A673 (cell line): ENCODE data around the gene PBXIP1. TPM values are rescaled to one million over a fixed set of nuclear protein-coding genes. Genes with fewer than 3 reads are reported as not detected.

Experiments
- BruUV-seq: library from RNA; stranded (reverse); fragments of 400-500 nt; replicated peaks from 2 replicates; lab custom pipeline; 2021; lab: Mats Ljungman, UMichigan
- CTCF ChIA-PET: fragments of 300-600 bp; sonication (Branson Sonifier 250); formaldehyde crosslinking; loops from one replicate; lab custom pipeline; 2022; ENCODE audit warnings: antibody characterized with exemption; lab: Charles Lee
- POLR2A ChIA-PET: fragments of 300-600 bp; sonication (Branson Sonifier 250); formaldehyde crosslinking; loops from one replicate; lab custom pipeline; 2022; ENCODE audit warnings: antibody characterized with exemption; ENCODE audit not compliant: low non-redundant PET; lab: Charles Lee
- DNase-seq: peaks from one replicate; pipeline ENCODE4 v3.0.0-alpha.2; 2015; ENCODE audit warnings: low spot score
- H3K27ac ChIP-seq: fragments of 200-600 bp; sonication (generic); 2 replicates; pipeline ENCODE4 v1.5.1; 2016; ENCODE audit warnings: mixed run types, low read depth, mild to moderate bottlenecking, mixed read lengths, antibody characterized with exemption, low read length; ENCODE audit not compliant: poor library complexity, severe bottlenecking
- H3K27me3 ChIP-seq: fragments of 200-600 bp; sonication (generic); replicated peaks from 2 replicates; pipeline ENCODE4 v1.6.1; 2017; ENCODE audit warnings: mixed run types, low read depth, mild to moderate bottlenecking, mixed read lengths, antibody characterized with exemption, low read length; ENCODE audit not compliant: insufficient read depth, poor library complexity
- H3K36me3 ChIP-seq: fragments of 200-600 bp; sonication (generic); 2 replicates; pipeline ENCODE4 v1.6.1; 2016; ENCODE audit warnings: mixed run types, mild to moderate bottlenecking, mixed read lengths, antibody characterized with exemption, low read length; ENCODE audit not compliant: insufficient read depth, poor library complexity, severe bottlenecking
- H3K4me1 ChIP-seq: fragments of 200-600 bp; sonication (generic); 2 replicates; pipeline ENCODE4 v1.6.1; 2017; ENCODE audit warnings: mixed run types, mild to moderate bottlenecking, mixed read lengths, antibody characterized with exemption, low read length; ENCODE audit not compliant: insufficient read depth, poor library complexity, severe bottlenecking
- H3K4me3 ChIP-seq: fragments of 200-600 bp; sonication (generic); 2 replicates; pipeline ENCODE4 v1.5.1; 2016; ENCODE audit warnings: low read depth, mixed run types, mild to moderate bottlenecking, mixed read lengths, low read length; ENCODE audit not compliant: poor library complexity, severe bottlenecking
- H3K9me3 ChIP-seq: fragments of 200-600 bp; sonication (generic); 2 replicates; pipeline ENCODE4 v1.6.1; 2016; ENCODE audit warnings: mixed run types, low read depth, mild to moderate bottlenecking, mixed read lengths, antibody characterized with exemption, low read length; ENCODE audit not compliant: poor library complexity, severe bottlenecking
- EZH2 ChIP-seq: fragments of 200-600 bp; sonication (generic); IDR thresholded peaks from 2 replicates; pipeline ENCODE4 v1.6.1; 2017; ENCODE audit warnings: borderline replicate concordance, low read depth, mild to moderate bottlenecking, mixed read lengths, antibody characterized with exemption, low read length; ENCODE audit not compliant: poor library complexity, severe bottlenecking
- intact Hi-C: fragments of 100-400 bp; cut with micrococcal nuclease; formaldehyde crosslinking; loops from one replicate; pipeline ENCODE4 v1.10.0; 2022; ENCODE audit not compliant: unreplicated experiment
- total RNA-seq: library from RNA; stranded (reverse); gene quantifications from 2 replicates; pipeline ENCODE4 v1.2.3, GENCODE V29; 2021
- TF ChIP-seq, protein P1 (sequence below): fragments of 300-800, 200-600 bp; sonication (generic); conservative IDR thresholded peaks from 2 replicates; pipeline ENCODE4 v1.5.1; 2017; ENCODE audit warnings: low read depth, mild to moderate bottlenecking, antibody characterized with exemption, low read length, moderate library complexity, mixed read lengths

PBXIP1 gene
- total RNA-seq, 1 experiment from 2014 or later = 12.7 TPM

DNA sequence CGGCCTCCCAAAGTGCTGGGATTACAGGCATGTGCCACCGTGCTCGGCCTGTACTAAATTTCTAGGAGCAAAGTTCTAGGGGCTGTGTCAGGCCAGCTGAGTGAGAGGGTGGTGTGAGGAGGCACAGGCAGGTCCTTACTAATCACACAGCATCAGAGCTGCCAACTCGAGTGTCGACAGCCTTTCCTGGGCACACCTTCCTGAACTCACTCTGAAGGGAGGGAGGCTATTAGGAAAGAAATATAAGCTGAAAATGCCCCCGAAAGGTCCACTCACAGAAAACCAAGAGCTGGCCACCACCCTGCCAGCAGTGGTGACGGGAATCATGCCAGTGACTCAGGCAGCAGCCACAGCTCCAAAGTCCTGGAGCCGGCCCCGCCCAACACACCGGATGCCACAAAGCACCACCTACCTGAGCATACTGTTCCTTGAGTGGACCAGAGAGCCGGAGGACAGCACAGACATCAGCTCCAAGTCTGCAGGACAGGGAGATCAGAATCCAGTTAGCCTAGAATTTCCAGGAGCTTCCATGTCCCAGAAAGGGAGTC lies 23.9 kb downstream of the PBXIP1 start:
- peaks cover 11% of the 10 kb centered on the region for H3K4me1 ChIP-seq
- ChIA-PET POLR2A (no interaction called here), CTCF (no interaction called here)
- H3K4me3 ChIP-seq = no peak overlapping the region
- H3K36me3 ChIP-seq = no peaks in the 10 kb centered on the region
- no peaks in the 10 kb centered on the region for H3K9me3 ChIP-seq
- TF ChIP-seq EZH2 = no peak
- TF ChIP-seq, protein P1, sequence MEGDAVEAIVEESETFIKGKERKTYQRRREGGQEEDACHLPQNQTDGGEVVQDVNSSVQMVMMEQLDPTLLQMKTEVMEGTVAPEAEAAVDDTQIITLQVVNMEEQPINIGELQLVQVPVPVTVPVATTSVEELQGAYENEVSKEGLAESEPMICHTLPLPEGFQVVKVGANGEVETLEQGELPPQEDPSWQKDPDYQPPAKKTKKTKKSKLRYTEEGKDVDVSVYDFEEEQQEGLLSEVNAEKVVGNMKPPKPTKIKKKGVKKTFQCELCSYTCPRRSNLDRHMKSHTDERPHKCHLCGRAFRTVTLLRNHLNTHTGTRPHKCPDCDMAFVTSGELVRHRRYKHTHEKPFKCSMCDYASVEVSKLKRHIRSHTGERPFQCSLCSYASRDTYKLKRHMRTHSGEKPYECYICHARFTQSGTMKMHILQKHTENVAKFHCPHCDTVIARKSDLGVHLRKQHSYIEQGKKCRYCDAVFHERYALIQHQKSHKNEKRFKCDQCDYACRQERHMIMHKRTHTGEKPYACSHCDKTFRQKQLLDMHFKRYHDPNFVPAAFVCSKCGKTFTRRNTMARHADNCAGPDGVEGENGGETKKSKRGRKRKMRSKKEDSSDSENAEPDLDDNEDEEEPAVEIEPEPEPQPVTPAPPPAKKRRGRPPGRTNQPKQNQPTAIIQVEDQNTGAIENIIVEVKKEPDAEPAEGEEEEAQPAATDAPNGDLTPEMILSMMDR = no peak
- DNase-seq = no peak
- no TSS peak for BruUV-seq
- H3K27me3 ChIP-seq = no peaks in the 10 kb centered on the region
- no peak overlapping the region for H3K27ac ChIP-seq
- intact Hi-C loops = no loop called here

DNA sequence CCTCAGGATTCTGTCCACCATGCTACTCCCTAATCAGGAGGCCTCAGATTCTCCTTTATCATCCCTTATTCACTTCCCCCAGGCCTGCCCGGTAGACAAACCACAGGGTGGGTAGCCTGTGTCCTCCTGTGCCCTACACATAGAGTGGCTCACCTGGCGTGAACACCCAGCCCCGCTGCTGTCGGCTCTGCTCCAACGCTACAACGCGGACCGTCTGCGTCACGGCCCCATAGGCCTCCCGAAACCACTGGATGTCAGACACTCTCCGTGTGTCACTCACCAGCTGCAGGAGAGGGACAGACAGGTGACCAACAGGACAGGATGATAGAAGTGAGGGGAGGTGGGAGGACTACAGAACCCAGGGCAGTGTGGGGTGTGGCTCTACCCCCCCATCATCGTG lies 29.7 kb downstream of the PBXIP1 start:
- H3K4me3 ChIP-seq = no peak overlapping the region
- H3K36me3 ChIP-seq = no peaks in the 10 kb centered on the region
- intact Hi-C loops = no loop called here
- H3K9me3 ChIP-seq = no peaks in the 10 kb centered on the region
- CTCF ChIA-PET = no interaction called here
- TF ChIP-seq EZH2 = no peak
- TF ChIP-seq, protein P1 = no peak
- no peaks in the 10 kb centered on the region for H3K27me3 ChIP-seq
- no peak for DNase-seq
- no peaks in the 10 kb centered on the region for H3K4me1 ChIP-seq
- BruUV-seq = no TSS peak
- no peak overlapping the region for H3K27ac ChIP-seq
- POLR2A ChIA-PET = no interaction called here

DNA sequence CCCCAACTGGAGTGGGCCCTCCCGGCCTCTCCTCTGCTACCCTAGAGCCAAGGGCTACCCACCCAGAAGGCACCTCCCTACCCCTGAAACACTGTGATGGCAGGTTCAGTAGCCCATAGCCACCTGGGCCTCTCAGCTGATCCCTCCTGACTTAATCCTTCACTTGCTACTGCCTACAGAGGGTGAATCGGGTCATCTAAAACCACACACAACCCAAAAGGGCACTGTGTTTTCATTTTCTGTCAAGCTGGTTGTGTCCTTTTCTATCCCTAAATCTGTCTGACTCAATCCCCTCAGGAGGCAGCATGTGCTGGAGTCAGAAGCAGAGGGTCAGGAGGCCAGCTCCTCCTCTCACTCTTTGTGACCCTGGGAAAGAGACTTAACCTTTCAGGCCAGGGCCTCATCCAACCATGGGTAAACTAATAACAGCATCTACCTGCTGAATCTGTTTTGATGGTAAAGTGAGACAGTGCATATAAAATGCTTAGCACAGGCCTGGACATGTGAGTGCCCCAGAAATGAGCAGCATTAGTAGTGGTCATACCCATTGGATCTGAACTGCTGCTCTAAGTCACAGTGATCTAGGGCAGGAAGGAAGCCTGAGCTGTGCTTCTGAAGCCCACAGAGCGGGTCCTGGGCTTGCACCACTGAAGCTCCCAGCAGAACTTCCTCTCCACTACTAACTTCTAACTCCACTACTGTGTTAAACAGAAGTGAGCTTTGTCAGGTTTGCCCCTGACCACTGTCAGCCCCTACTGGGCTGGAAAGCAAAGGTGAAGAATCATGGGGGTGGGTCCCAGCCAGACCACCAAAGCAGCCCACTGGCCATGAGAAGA lies 30.3 kb downstream of the PBXIP1 start:
- no peak for DNase-seq
- no peaks in the 10 kb centered on the region for H3K9me3 ChIP-seq
- BruUV-seq = no TSS peak
- H3K4me1 ChIP-seq = no peaks in the 10 kb centered on the region
- no peak for TF ChIP-seq EZH2
- TF ChIP-seq, protein P1 = no peak
- H3K27me3 ChIP-seq = no peaks in the 10 kb centered on the region
- ChIA-PET POLR2A (no interaction called here), CTCF (no interaction called here)
- no peak overlapping the region for H3K27ac ChIP-seq
- intact Hi-C loops = no loop called here
- no peak overlapping the region for H3K4me3 ChIP-seq
- H3K36me3 ChIP-seq = no peaks in the 10 kb centered on the region
